ENCODE data around the gene MPZL2. TPM values are rescaled to one million over a fixed set of nuclear protein-coding genes. Genes with fewer than 3 reads are reported as not detected.

The MPZL2 gene
- total and polyA plus RNA-seq, 2 experiments from 2014 or later: 2.6 to 4.2 TPM

GRCh38 chr11:118260353-118260752 is 3.7 kb downstream of the MPZL2 start:
- peaks cover 22% of the 10 kb centered on the region for H3K27me3 Mint-ChIP-seq (ENCODE audit: insufficient read depth, low read depth, poor library complexity)
- Histone ChIP-seq H3K4me3 (no peak overlapping the region), H3K27ac (ENCODE audit: low read depth) (no peak overlapping the region), H3K36me3 (ENCODE audit: insufficient read depth) (no peaks in the 10 kb centered on the region), H2AFZ (no peak overlapping the region), H3K9me2 (ENCODE audit: insufficient read depth) (no peaks in the 10 kb centered on the region), H3K4me1 (ENCODE audit: insufficient read depth) (peaks cover 15% of the 10 kb centered on the region), H3F3A (replicated peaks; ENCODE audit: low read depth) (no peaks in the 10 kb centered on the region), H3K79me2 (replicated peaks; ENCODE audit: insufficient read depth) (no peaks in the 10 kb centered on the region), H3K4me2 (no peak overlapping the region), H4K20me1 (replicated peaks; ENCODE audit: insufficient read depth) (no peaks in the 10 kb centered on the region), H3K27me3 (ENCODE audit: insufficient read depth) (peaks cover 27% of the 10 kb centered on the region)
- peaks cover 9% of the 10 kb centered on the region for H3K36me3 Mint-ChIP-seq (ENCODE audit: low read depth)
- H3K4me1 Mint-ChIP-seq: peaks cover 26% of the 10 kb centered on the region
- H3K4me3 Mint-ChIP-seq: no peak overlapping the region
- DNase-seq (ENCODE audit: low spot score): no peak
- H3K9me3 Mint-ChIP-seq: no peaks in the 10 kb centered on the region
- no peak overlapping the region for H3K27ac Mint-ChIP-seq
- no peak for ATAC-seq
- TF ChIP-seq ZNF331 (CRISPR knock-in tag; IDR thresholded peaks at IDR 0.05; ENCODE audit: low read depth) (no peak), JUNB (IDR thresholded peaks at IDR 0.05; ENCODE audit: unreplicated experiment) (no peak), POLR2AphosphoS5 (IDR thresholded peaks at IDR 0.05; ENCODE audit: low read depth) (no peak), NANOG (IDR thresholded peaks at IDR 0.05; ENCODE audit: borderline replicate concordance) (no peak), CREB1 (CRISPR knock-in tag; IDR thresholded peaks at IDR 0.05; ENCODE audit: low read depth) (no peak), ZNF462 (CRISPR knock-in tag; IDR thresholded peaks at IDR 0.05) (no peak), ETS1 (IDR thresholded peaks at IDR 0.05) (no peak), ZNF114 (CRISPR knock-in tag; IDR thresholded peaks at IDR 0.05) (no peak), STAT1 (IDR thresholded peaks at IDR 0.05; ENCODE audit: unreplicated experiment) (no peak), EZH2 (IDR thresholded peaks at IDR 0.05; ENCODE audit: low read depth, unreplicated experiment) (no peak), REST (IDR thresholded peaks at IDR 0.05; ENCODE audit: unreplicated experiment) (no peak), EZH2phosphoT487 (IDR thresholded peaks at IDR 0.05; ENCODE audit: unreplicated experiment) (no peak), CTCF (conservative IDR thresholded peaks at IDR 0.05; ENCODE audit: low read depth in 2 of 2) (no peak)
